ENCODE results near the gene TMEM141.
"Not testable (repeated sequence)": the region's sequence is repeated elsewhere in the genome, so short reads cannot be mapped to it uniquely, and the experiment has no call there.

TMEM141 gene

DNA sequence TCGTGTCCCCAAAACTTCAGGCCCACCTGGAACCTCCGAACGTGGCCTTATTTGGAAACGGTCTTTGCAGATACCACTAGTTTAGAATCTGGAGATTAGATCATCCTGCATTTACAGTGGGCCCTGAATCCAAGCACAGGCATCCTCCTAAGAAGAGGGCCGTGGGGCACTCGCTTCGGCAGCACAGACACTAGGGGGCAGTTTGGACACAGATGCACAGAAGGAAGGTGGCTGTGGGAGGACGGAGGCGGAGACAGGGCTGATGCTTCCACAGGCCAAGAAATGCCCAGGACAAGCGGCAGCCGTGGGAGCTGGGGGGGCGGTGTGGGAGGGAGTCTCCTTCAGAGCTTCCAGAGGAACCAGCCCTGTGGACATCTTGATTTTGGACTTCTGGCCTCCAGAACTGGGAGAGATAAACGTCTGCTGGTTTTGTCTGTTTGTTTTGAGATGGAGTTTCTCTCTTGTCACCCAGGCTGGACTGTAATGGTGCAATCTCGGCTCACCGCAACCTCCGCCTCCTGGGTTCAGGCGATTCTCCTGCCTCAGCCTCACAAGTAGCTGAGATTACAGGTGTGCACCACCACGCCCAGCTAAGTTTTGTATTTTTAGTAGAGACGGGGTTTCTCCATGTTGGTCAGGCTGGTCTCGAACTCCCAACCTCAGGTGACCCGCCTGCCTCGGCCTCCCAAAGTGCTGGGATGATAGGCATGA lies 30.2 kb upstream of the TMEM141 start:
- DNase-seq (ENCODE audit: low read depth) = peak; percentile 77
- H3K4me3 ChIP-seq (replicated peaks; ENCODE audit: low read depth, low read length) = not testable (repeated sequence)
- TF ChIP-seq CTCF (IDR thresholded peaks at IDR 0.05; ENCODE audit: low read length, missing control alignments) = peak; percentile 77

GRCh38 chr9:136761545-136761981 lies 29.6 kb upstream of the TMEM141 start:
- DNase-seq (ENCODE audit: low read depth) = no peak
- H3K4me3 ChIP-seq (replicated peaks; ENCODE audit: low read depth, low read length) = no peak overlapping the region
- no peak for TF ChIP-seq CTCF (IDR thresholded peaks at IDR 0.05; ENCODE audit: low read length, missing control alignments)

GRCh38 chr9:136762221-136762691 lies 28.9 kb upstream of the TMEM141 start:
- no peak for TF ChIP-seq CTCF (IDR thresholded peaks at IDR 0.05; ENCODE audit: low read length, missing control alignments)
- H3K4me3 ChIP-seq (replicated peaks; ENCODE audit: low read depth, low read length) = no peak overlapping the region
- no peak for DNase-seq (ENCODE audit: low read depth)

DNA sequence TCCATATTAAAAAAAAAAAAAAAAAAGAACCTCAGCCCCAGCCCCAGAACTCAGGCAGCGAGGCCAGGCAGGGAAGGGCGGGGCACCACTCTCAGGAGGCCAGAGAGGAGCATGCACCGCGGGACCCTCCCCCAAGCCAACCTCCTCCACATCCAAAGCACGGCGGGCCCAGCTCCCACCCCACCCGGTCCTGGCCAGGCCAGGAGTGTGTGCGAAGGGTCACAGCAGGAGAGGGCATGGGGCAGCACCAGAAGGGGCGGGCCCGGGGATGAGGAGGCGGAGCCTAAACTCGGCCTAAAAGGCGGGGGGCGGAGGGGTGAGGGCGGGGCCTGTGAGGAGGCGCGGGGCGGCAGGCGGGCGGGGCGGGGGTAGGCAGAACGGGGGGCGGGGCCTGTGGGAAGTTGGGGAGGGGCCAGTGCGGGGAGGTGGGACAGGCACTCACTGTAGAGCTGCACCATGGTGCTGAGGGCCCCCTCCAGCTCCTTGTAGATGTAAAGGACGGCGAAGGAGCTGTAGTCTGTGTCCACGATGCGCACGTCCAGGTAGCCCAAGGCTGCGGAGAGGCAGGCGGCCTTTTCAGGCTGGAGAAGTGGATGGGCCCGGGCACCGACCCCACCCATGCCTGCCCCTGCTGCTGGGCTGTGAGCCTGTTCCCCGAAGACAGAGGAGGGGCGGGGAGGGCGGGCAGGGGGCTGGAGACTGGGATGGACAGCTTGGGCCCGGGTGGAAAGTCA lies 28.1 kb upstream of the TMEM141 start:
- no peak for TF ChIP-seq CTCF (IDR thresholded peaks at IDR 0.05; ENCODE audit: low read length, missing control alignments)
- no peak overlapping the region for H3K4me3 ChIP-seq (replicated peaks; ENCODE audit: low read depth, low read length)
- DNase-seq (ENCODE audit: low read depth) = peak; percentile 8

- H3K4me3 ChIP-seq (replicated peaks; ENCODE audit: low read depth, low read length) = no peak overlapping the region
- DNase-seq (ENCODE audit: low read depth) = no peak
- TF ChIP-seq CTCF (IDR thresholded peaks at IDR 0.05; ENCODE audit: low read length, missing control alignments) = no peak
These were observed 27.5 kb upstream of the TMEM141 start for GRCh38 chr9:136763649-136764035.

DNA sequence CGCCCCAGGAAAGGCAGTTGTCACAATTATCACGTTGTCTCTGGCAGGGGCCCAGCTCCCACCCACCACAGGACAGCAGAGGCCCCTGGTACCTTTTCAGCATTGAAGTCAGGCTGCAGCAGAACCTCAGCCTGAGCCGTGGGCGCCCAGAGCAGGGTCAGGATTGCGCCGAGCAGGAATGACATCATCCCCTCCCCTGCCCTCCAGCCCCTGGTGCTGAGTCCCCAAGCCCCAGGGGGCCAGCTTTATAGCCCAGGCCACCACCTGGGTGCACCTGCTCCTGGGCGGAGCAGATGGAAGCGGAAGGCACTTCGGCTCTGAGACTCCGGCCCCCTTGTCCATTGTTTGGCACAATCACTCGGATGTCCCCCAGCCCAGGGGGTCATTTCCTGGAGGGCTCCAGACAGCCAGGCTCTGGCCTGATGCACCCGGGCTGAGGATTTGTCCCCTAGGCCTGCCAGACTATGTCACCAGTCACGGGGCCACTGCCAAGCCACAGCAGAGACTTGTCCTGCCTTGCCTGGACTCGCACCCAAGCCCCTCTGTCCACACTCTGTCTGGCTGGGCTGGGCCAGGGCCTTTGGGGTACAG lies 26.7 kb upstream of the TMEM141 start, which contains the start of gene LCN15:
Gene LCN15, minus strand, starts transcription at position 218 of the 591 bp plus-strand sequence. Its CDS starts 30 bp downstream, at position 188.
- H3K4me3 ChIP-seq (replicated peaks; ENCODE audit: low read depth, low read length) = no peak within 1 kb of the TSS
- no peak for TF ChIP-seq CTCF (IDR thresholded peaks at IDR 0.05; ENCODE audit: low read length, missing control alignments)
- DNase-seq (ENCODE audit: low read depth) = no peak
